ENCODE results near the gene VAX1.

Gene VAX1

DNA sequence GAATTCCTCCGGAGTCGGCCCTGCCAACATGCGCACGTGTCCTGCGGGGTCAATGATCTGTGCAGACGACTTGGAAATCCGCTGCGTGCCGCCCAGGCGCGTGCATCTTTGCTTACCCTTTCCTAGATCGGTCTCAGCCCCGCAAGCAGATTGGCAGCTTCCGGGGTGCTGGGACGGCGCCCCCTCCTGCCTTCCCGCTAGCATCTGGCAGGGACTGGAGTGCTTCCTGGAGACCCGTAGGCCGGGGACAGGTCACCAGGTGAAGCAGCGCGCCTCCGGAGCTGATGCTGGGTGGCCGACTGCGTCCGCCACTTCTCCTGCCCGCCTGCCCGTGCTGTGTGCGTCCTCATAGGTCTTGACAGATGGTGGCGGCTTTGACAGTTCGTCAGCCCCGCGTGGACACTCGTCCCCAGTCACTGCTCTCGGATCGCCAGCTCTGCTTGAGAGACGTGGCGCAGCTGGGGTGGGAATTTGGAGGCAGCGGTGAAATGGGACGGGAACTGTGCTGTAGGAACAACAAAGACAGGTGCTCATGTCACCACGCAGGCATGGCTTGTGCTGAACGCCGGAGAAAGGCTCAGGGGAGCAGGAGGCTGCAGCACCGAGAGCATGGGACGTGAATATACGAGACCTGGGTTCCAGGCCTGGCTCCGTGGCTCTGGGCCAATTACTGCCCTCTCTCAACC, 37.3 kb upstream of the VAX1 start:
- no peak for DNase-seq (ENCODE audit: extremely low read depth, low read depth)
- TF ChIP-seq, protein P1, sequence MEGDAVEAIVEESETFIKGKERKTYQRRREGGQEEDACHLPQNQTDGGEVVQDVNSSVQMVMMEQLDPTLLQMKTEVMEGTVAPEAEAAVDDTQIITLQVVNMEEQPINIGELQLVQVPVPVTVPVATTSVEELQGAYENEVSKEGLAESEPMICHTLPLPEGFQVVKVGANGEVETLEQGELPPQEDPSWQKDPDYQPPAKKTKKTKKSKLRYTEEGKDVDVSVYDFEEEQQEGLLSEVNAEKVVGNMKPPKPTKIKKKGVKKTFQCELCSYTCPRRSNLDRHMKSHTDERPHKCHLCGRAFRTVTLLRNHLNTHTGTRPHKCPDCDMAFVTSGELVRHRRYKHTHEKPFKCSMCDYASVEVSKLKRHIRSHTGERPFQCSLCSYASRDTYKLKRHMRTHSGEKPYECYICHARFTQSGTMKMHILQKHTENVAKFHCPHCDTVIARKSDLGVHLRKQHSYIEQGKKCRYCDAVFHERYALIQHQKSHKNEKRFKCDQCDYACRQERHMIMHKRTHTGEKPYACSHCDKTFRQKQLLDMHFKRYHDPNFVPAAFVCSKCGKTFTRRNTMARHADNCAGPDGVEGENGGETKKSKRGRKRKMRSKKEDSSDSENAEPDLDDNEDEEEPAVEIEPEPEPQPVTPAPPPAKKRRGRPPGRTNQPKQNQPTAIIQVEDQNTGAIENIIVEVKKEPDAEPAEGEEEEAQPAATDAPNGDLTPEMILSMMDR (IDR thresholded peaks at IDR 0.05; ENCODE audit: low read depth, low read length), result no peak

DNA sequence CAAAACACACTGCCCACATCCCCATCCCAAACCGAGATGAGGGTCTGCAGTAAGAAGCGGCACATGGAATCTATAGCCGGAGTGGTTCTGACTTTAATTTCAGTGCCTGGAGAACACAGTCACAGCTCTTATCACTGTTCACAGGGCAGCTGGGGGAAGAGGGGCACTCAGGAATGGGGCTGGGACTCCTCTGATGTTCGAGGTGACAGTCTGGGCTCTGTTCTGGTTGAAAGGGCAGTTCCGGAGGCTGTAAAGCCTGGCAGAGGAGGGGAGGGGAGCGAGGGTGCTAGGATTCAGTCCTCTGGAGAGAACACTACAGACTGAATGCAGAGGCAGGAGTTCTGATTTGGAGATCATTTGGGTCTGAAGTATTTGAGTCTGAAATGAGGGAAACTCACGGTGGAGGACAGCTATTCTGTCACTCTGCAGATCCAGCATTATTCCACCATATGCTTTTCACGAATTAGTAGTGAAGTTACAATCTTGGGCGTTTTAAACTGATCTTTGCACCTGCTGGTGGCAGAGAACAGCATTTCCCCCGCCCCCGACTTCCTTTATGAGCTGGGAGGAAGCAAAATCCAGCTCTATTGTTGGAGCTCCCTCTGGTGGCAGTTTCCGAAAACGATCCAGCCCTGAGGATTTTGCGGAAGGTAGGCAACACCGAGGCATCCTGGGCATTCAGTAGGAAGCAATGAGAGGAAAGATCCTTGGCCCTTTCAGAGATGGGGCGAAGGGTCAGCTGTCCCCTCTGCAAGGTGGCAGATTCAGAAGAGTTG, 36.6 kb upstream of the VAX1 start:
- TF ChIP-seq, protein P1 (IDR thresholded peaks at IDR 0.05; ENCODE audit: low read depth, low read length), result peak; percentile 91

DNA sequence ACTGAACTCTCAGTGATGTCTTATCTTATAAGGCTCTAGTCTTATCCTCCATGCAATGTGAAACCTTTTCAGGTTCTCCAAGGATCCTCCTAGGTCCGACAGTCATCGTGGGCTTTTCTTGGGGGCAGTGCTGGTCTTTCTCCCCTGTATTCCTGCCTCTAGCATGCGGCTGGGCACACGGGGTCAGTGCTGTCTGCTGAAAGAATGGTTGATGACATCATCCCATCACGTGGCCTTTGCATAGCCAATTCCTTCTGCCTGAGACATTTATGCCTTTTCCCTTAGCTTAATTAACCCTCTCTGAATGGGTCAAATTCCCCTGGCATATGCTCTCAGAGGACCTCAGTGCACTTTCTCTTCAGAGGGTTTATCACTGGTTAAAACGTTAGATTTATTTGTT, 32.2 kb upstream of the VAX1 start:
- no peak for DNase-seq (ENCODE audit: extremely low read depth, low read depth)
- TF ChIP-seq, protein P1 (IDR thresholded peaks at IDR 0.05; ENCODE audit: low read depth, low read length), result no peak

More for the DNA sequence above, 36.6 kb upstream of the VAX1 start:
- peak; percentile 14 for DNase-seq (ENCODE audit: extremely low read depth, low read depth)

DNA sequence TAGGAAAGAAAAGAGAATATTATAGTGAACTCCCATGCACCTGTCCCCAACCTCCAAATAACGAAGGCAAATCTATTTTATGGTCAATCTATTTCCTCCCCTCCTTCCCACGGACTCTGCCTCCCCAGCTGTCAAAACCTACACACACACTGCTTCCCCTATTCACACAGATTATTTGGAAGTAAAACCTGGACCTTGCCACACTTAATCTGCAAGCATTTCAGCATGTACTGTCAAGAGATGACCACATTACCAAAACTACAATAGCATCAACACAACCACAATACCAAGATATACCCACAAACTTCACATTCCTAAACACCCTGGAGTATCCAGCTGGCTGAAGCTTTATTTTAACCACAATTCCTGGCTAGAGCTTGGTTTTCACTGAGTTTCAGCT, 31.4 kb upstream of the VAX1 start:
- DNase-seq (ENCODE audit: extremely low read depth, low read depth), result no peak
- TF ChIP-seq, protein P1 (IDR thresholded peaks at IDR 0.05; ENCODE audit: low read depth, low read length), result no peak

DNA sequence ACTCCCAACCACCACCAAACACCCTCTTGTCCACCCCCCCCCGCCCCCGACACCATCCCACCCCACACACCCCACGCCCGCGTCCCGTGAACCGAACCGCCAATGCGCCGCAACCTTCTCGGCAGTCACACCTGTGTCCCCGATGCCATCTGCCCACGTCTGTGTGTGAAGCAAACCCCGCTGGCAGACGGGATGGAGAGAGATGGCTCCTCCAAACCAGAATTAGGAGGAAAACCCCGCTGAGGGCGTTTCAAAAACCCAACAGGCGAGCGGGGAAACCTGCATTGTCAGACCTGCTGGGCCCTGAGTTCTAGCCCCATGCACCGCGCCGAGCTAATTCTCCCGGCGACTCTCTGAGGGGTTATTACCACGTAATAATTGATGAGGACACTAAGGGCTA, 30.7 kb upstream of the VAX1 start:
- TF ChIP-seq, protein P1 (IDR thresholded peaks at IDR 0.05; ENCODE audit: low read depth, low read length), result no peak
- DNase-seq (ENCODE audit: extremely low read depth, low read depth), result no peak

DNA sequence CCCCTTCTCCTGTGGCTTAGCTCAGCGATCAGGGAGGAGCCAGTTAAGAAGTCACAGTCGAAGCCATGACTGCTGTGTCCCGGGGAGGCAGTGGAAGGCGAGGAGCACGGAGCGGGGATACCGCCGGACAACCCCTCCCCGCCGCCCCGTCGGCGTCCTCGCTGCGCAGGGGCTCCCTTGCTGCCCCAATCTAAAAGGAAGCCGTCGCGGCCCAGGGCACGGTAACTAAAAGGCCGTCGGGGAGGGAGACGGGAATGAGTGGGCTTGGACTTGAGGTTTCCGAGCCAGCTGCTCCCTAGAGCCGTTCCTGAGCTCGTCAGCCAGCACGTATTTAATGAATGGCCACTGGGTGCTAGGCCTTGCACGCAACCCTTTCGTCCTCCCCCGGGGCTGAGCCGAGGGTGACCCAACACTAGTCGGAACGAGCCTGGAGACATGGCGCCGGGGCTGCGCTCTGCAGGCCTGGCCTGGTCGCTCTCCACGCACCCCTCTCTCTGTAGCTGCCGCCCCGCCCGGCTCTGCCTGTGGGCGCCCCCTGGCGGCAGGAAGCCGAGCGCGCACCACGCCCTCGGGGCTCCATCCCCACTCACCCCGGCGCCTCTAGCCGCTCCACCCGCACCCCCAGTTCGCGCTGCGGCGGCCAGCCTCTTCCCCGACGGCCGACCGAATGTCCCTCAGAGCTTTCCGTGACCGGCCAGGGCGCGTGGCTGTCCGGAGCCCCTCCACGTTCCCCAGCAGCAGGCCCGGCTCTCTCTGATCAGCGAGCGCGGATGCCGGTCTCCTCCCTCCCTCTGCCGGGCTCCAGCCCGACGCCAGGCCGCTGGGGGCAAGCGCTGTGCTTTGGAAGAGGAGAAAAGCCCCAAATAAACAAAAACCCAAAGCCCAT, 30.0 kb upstream of the VAX1 start:
- TF ChIP-seq, protein P1 (IDR thresholded peaks at IDR 0.05; ENCODE audit: low read depth, low read length), result peak; percentile 57
- no peak for DNase-seq (ENCODE audit: extremely low read depth, low read depth)
